A673 (cell line): Measurements from ENCODE around the gene TBC1D3E. TPM values are rescaled to one million over a fixed set of nuclear protein-coding genes. Genes with fewer than 3 reads are reported as not detected.
"Not testable (repeated sequence)": the region's sequence is repeated elsewhere in the genome, so short reads cannot be mapped to it uniquely, and the experiment has no call there.

Source experiments
- Bru-seq: library from RNA; stranded (reverse); fragments of 400-500 nt; gene quantifications from one replicate; lab custom pipeline; 2021; lab: Mats Ljungman, UMichigan
- BruChase-seq, 2 experiments: library from RNA; stranded (reverse); fragments of 400-500 nt; gene quantifications; one replicate each; lab custom pipeline; 2021; lab: Mats Ljungman, UMichigan
- BruUV-seq: library from RNA; stranded (reverse); fragments of 400-500 nt; replicated peaks from 2 replicates; lab custom pipeline; 2021; lab: Mats Ljungman, UMichigan
- CTCF ChIA-PET: fragments of 300-600 bp; sonication (Branson Sonifier 250); formaldehyde crosslinking; loops from one replicate; lab custom pipeline; 2022; ENCODE audit warnings: antibody characterized with exemption; lab: Charles Lee
- POLR2A ChIA-PET: fragments of 300-600 bp; sonication (Branson Sonifier 250); formaldehyde crosslinking; loops from one replicate; lab custom pipeline; 2022; ENCODE audit warnings: antibody characterized with exemption; ENCODE audit not compliant: low non-redundant PET; lab: Charles Lee
- DNase-seq: peaks from one replicate; pipeline ENCODE4 v3.0.0-alpha.2; 2015; ENCODE audit warnings: low spot score
- H3K27ac ChIP-seq: fragments of 200-600 bp; sonication (generic); 2 replicates; pipeline ENCODE4 v1.5.1; 2016; ENCODE audit warnings: mixed run types, low read depth, mild to moderate bottlenecking, mixed read lengths, antibody characterized with exemption, low read length; ENCODE audit not compliant: poor library complexity, severe bottlenecking
- H3K27me3 ChIP-seq: fragments of 200-600 bp; sonication (generic); replicated peaks from 2 replicates; pipeline ENCODE4 v1.6.1; 2017; ENCODE audit warnings: mixed run types, low read depth, mild to moderate bottlenecking, mixed read lengths, antibody characterized with exemption, low read length; ENCODE audit not compliant: insufficient read depth, poor library complexity
- H3K36me3 ChIP-seq: fragments of 200-600 bp; sonication (generic); 2 replicates; pipeline ENCODE4 v1.6.1; 2016; ENCODE audit warnings: mixed run types, mild to moderate bottlenecking, mixed read lengths, antibody characterized with exemption, low read length; ENCODE audit not compliant: insufficient read depth, poor library complexity, severe bottlenecking
- H3K4me1 ChIP-seq: fragments of 200-600 bp; sonication (generic); 2 replicates; pipeline ENCODE4 v1.6.1; 2017; ENCODE audit warnings: mixed run types, mild to moderate bottlenecking, mixed read lengths, antibody characterized with exemption, low read length; ENCODE audit not compliant: insufficient read depth, poor library complexity, severe bottlenecking
- H3K4me3 ChIP-seq: fragments of 200-600 bp; sonication (generic); 2 replicates; pipeline ENCODE4 v1.5.1; 2016; ENCODE audit warnings: low read depth, mixed run types, mild to moderate bottlenecking, mixed read lengths, low read length; ENCODE audit not compliant: poor library complexity, severe bottlenecking
- H3K9me3 ChIP-seq: fragments of 200-600 bp; sonication (generic); 2 replicates; pipeline ENCODE4 v1.6.1; 2016; ENCODE audit warnings: mixed run types, low read depth, mild to moderate bottlenecking, mixed read lengths, antibody characterized with exemption, low read length; ENCODE audit not compliant: poor library complexity, severe bottlenecking
- intact Hi-C: fragments of 100-400 bp; cut with micrococcal nuclease; formaldehyde crosslinking; loops from one replicate; pipeline ENCODE4 v1.10.0; 2022; ENCODE audit not compliant: unreplicated experiment
- long read RNA-seq: library from polyadenylated mRNA; stranded (forward); transcript quantifications from one replicate; pipeline ENCODE4 v2.0.0, GENCODE V29; 2022
- total RNA-seq: library from RNA; stranded (reverse); gene quantifications from 2 replicates; pipeline ENCODE4 v1.2.3, GENCODE V29; 2021

TBC1D3E gene
- not detected in 2 replicates for total RNA-seq
- not detected for Bru-seq, nascent RNA
- BruChase-seq, experiment 1, labeled RNA remaining after a 2-hour chase = percentile 11 among the genes with signal in this experiment
- not detected for BruChase-seq, experiment 2, labeled RNA remaining after a 6-hour chase
- long read RNA-seq = 0 reads

DNA sequence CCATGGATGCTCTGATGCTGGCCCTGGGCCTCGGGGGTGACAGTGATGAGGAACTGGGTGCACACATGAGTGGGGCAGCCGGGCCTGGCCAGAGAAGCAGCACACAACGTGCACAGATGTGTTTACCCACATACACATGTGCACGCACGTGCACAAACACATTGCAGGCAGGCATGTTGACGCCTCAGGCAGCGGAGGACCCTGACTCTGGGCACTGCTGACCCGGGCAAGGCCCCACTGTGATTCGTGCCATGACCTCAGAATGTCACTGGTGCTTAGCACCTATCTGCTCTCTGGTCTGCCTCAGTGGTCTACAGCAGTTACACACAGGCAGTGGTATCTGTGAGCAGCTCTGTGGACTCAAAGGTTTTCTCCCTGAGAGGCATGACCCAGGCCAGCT is at the start of gene TBC1D3E:
TSS of gene TBC1D3E (plus strand) at position 301 of the 400 bp plus-strand sequence. CDS start 1,545 bp downstream, outside the sequence.
- POLR2A ChIA-PET, H3K27ac ChIP-seq, DNase-seq, H3K36me3 ChIP-seq, BruUV-seq, H3K27me3 ChIP-seq, H3K9me3 ChIP-seq, CTCF ChIA-PET, H3K4me1 ChIP-seq, intact Hi-C loops, H3K4me3 ChIP-seq: not testable (repeated sequence)

DNA sequence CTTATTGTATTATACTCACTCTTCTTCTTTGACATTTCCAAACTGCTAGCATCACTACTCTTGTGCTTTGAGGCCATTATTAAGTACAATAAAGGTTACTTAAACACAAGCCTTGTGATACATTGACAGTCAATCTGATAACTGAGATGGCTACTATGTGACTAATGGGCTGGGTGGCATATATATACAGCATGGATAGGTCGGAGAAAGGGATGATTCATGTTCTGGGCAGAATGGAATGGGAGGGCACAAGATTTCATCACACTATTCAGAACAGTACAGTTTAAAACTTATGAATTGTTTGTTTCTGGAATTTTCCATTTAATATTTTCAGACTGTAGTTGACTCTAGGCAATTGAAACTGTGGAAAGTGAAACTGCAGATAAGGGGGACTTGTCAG is 40.4 kb upstream of the TBC1D3E start:
- H3K27me3 ChIP-seq, BruUV-seq, DNase-seq, H3K27ac ChIP-seq, CTCF ChIA-PET, H3K4me1 ChIP-seq, H3K4me3 ChIP-seq, intact Hi-C loops, H3K9me3 ChIP-seq, POLR2A ChIA-PET, H3K36me3 ChIP-seq: not testable (repeated sequence)

GRCh38 chr17:38088120-38088519 is 39.6 kb upstream of the TBC1D3E start:
- H3K27me3 ChIP-seq, DNase-seq, POLR2A ChIA-PET, intact Hi-C loops, H3K4me1 ChIP-seq, CTCF ChIA-PET, H3K36me3 ChIP-seq, H3K4me3 ChIP-seq, BruUV-seq, H3K9me3 ChIP-seq, H3K27ac ChIP-seq: not testable (repeated sequence)

GRCh38 chr17:38094059-38094694 is 33.6 kb upstream of the TBC1D3E start:
- H3K4me1 ChIP-seq, intact Hi-C loops, H3K27ac ChIP-seq, H3K36me3 ChIP-seq, POLR2A ChIA-PET, H3K9me3 ChIP-seq, BruUV-seq, H3K4me3 ChIP-seq, H3K27me3 ChIP-seq, CTCF ChIA-PET, DNase-seq: not testable (repeated sequence)

- intact Hi-C loops, H3K27me3 ChIP-seq, BruUV-seq, H3K27ac ChIP-seq, CTCF ChIA-PET, H3K4me1 ChIP-seq, H3K9me3 ChIP-seq, POLR2A ChIA-PET, H3K4me3 ChIP-seq, H3K36me3 ChIP-seq, DNase-seq: not testable (repeated sequence)
Measured at GRCh38 chr17:38099262-38099661, 28.5 kb upstream of the TBC1D3E start.

- H3K4me3 ChIP-seq, BruUV-seq, H3K27ac ChIP-seq, H3K9me3 ChIP-seq, intact Hi-C loops, DNase-seq, H3K27me3 ChIP-seq, H3K36me3 ChIP-seq, CTCF ChIA-PET, H3K4me1 ChIP-seq, POLR2A ChIA-PET: not testable (repeated sequence)
Measured at GRCh38 chr17:38119829-38120228, 7.9 kb upstream of the TBC1D3E start.

DNA sequence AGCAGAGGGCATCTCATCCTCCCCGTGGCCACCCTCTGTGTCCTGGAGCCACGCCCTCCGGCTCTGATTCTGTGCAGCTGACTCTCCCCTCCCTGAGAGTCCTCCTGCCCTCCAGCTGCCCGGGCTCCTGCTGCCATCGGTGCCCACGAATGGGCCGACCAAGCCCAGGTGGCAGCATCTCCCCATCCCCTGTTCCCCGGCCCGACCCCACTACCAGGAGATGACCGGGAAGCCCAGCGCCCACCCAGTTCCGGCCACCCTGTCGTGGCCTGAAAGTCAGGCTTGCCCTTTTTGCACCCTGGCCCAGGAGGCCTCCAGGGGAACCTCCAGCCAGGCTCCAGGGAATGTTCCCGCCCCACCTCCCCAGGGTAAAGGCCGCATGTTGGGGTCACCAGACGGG is 7.1 kb downstream of the TBC1D3E start:
- H3K27me3 ChIP-seq, POLR2A ChIA-PET, H3K36me3 ChIP-seq, H3K4me3 ChIP-seq, BruUV-seq, CTCF ChIA-PET, H3K27ac ChIP-seq, intact Hi-C loops, H3K4me1 ChIP-seq, H3K9me3 ChIP-seq, DNase-seq: not testable (repeated sequence)
